Upper lobe of right lung (tissue), 1 donor: ENCODE results near the gene SENP5. TPM values are rescaled to one million over a fixed set of nuclear protein-coding genes. Genes with fewer than 3 reads are reported as not detected.

Experiments used
- ATAC-seq: fragments of 200-7000 bp; cut with Tn5 transposase; one replicate; pipeline ENCODE4 v1.9.1; 2020; ENCODE audit warnings: mild to moderate bottlenecking, moderate library complexity
- DNase-seq: peaks from one replicate; pipeline ENCODE4 v3.0.0-alpha.2; 2020
- H3K27ac ChIP-seq: fragments of 200-600 bp; one replicate; pipeline ENCODE4 v1.8.0; 2022
- H3K27me3 ChIP-seq: fragments of 200-600 bp; one replicate; pipeline ENCODE4 v1.8.0; 2022; ENCODE audit warnings: mild to moderate bottlenecking
- H3K36me3 ChIP-seq: fragments of 200-600 bp; one replicate; pipeline ENCODE4 v1.8.0; 2022
- H3K4me1 ChIP-seq: fragments of 200-600 bp; one replicate; pipeline ENCODE4 v1.8.0; 2022
- H3K4me3 ChIP-seq: fragments of 200-600 bp; one replicate; pipeline ENCODE4 v1.8.0; 2022; ENCODE audit warnings: mild to moderate bottlenecking
- H3K9me3 ChIP-seq: fragments of 200-600 bp; one replicate; pipeline ENCODE4 v1.8.0; 2022
- intact Hi-C: fragments of 100-400 bp; cut with DNase I; formaldehyde crosslinking; loops from one replicate; pipeline ENCODE4 v1.11.0; 2022
- total RNA-seq: library from RNA; stranded (reverse); fragmentation: NEBNext Ultra II Directional; extraction: Animal tissue kit (Norgen Biotek cat#: 25700); gene quantifications from one replicate; pipeline ENCODE4 v1.2.1, GENCODE V29; 2021
- TF ChIP-seq, protein P1 (sequence below): fragments of 200-600 bp; IDR thresholded peaks from one replicate; pipeline ENCODE4 v1.8.0; 2022; ENCODE audit warnings: antibody characterized with exemption
- donor health status: DM: no; HTN: yes; CAD: no; lungs with severe emphysema.

SENP5 gene
- total RNA-seq, 1 donor from 2014 or later = 27.7 TPM

DNA sequence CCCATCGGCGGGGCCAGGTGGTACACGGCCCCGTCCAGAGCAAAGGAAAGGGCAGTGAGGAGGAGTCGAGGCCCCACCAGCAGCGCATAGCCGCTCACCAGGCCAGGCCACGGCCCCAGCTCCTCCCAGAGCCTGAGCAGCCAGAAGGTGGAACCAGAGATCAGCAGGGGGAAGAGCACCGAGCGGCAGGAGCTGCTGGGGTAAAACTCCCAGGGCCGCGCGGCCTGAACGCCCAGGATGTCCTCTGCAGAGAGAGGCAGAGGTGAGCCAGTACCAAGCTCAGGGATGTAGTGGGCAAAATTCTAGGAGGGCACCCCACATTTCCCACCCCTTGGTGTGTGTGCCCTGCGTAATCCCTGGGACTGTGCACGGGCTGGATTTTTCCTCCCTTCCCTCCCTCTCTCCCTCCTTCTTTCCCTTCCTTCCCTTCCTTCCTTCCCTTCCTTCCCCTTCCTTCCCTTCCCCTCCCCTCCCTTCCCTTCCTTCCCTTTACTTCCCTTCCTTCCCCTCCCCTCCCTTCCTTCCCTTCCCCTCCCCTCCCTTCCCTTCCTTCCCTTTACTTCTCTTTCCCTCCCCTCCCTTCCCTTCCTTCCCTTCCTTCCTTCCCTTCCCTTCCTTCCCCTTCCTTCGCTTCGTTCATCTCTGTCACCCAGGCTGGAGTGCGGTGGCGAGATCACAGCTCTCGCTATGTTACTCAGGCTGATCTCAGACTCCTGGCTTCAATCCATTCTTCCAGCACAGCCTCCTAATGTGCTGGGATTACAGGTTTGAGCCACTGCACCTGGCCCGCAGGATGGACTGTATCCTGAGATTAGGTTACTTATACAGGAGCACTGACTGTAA, 80.9 kb downstream of the SENP5 start:
- intact Hi-C loops = no loop called here
- Histone ChIP-seq H3K27ac (no peak overlapping the region), H3K27me3 (no peaks in the 10 kb centered on the region), H3K4me3 (no peak overlapping the region), H3K36me3 (no peaks in the 10 kb centered on the region), H3K4me1 (peaks cover 5% of the 10 kb centered on the region), H3K9me3 (no peaks in the 10 kb centered on the region)
- DNase-seq = no peak
- no peak for ATAC-seq
- TF ChIP-seq, protein P1, sequence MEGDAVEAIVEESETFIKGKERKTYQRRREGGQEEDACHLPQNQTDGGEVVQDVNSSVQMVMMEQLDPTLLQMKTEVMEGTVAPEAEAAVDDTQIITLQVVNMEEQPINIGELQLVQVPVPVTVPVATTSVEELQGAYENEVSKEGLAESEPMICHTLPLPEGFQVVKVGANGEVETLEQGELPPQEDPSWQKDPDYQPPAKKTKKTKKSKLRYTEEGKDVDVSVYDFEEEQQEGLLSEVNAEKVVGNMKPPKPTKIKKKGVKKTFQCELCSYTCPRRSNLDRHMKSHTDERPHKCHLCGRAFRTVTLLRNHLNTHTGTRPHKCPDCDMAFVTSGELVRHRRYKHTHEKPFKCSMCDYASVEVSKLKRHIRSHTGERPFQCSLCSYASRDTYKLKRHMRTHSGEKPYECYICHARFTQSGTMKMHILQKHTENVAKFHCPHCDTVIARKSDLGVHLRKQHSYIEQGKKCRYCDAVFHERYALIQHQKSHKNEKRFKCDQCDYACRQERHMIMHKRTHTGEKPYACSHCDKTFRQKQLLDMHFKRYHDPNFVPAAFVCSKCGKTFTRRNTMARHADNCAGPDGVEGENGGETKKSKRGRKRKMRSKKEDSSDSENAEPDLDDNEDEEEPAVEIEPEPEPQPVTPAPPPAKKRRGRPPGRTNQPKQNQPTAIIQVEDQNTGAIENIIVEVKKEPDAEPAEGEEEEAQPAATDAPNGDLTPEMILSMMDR = no peak

DNA sequence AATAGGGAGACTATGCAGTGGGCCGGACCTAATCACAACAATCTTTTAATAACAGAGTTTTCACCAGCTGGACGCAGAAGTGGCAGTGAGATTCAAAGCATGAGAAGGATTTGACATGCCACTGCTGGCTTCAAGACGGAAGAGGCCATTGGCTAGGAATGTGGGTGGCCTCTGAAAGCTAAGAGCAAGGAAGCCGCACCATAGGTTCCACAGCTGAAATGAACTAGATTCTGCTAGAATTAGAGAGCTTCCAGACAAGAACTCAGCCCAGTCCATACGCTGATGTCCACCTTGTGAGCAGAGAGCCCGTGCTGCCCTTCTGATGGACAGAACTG, 81.5 kb downstream of the SENP5 start:
- Histone ChIP-seq H3K27me3 (no peaks in the 10 kb centered on the region), H3K4me1 (no peaks in the 10 kb centered on the region), H3K27ac (peak overlapping the region; percentile 17), H3K36me3 (no peaks in the 10 kb centered on the region), H3K4me3 (no peak overlapping the region), H3K9me3 (no peaks in the 10 kb centered on the region)
- intact Hi-C loops = no loop called here
- ATAC-seq (no peak), DNase-seq (no peak)
- TF ChIP-seq, protein P1 = no peak

DNA sequence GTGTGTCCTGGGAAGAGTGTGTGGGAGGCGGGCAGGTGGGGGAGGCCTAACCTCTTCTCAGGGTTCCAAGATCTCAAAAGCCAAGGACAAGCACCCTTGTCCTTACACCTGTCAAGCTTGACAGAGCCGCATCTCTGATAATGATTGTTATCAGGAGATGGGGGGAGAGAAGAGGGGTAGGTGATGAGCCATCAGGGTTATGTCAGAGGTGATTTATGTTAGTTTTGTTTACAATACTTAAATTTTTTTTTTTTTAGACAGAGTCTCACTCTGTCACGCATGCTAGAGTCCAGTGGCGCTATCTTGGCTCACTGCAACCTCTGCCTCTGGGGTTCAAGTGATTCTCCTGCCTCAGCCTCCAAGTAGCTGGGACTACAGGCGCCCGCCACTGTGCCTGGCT, 82.0 kb downstream of the SENP5 start:
- no peak for ATAC-seq
- intact Hi-C loops = no loop called here
- peak overlapping the region; percentile 17 for H3K27ac ChIP-seq

DNA sequence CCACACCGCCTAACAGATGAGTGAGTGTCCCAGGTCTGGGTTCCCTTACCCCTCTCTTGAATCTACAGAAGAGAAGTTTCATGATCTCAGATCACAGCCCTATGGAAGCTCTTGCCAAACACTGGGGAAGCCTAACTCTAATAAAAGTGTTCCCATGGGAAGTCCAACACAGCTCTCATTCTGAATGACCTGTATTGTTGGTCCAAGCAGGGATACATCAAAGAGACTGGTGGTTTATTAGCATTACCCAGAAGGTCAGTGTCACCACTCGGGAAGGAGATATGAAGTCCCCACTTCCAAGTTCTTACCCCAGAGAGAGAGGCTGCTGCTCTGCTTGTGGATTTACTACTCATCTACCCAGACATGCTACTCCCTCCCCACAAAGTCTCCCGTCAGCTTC, 83.7 kb downstream of the SENP5 start:
- ATAC-seq (no peak), DNase-seq (no peak)
- H3K36me3 ChIP-seq = no peaks in the 10 kb centered on the region
- H3K4me3 ChIP-seq = no peak overlapping the region
- intact Hi-C loops = no loop called here
- no peaks in the 10 kb centered on the region for H3K27me3 ChIP-seq
- TF ChIP-seq, protein P1 = no peak
- H3K9me3 ChIP-seq = no peaks in the 10 kb centered on the region
- H3K4me1 ChIP-seq = no peaks in the 10 kb centered on the region
- no peak overlapping the region for H3K27ac ChIP-seq

More for the DNA sequence above, 82.0 kb downstream of the SENP5 start:
- Histone ChIP-seq H3K9me3 (no peaks in the 10 kb centered on the region), H3K4me1 (no peaks in the 10 kb centered on the region), H3K36me3 (no peaks in the 10 kb centered on the region), H3K27me3 (no peaks in the 10 kb centered on the region), H3K4me3 (no peak overlapping the region)
- TF ChIP-seq, protein P1 = no peak
- DNase-seq = no peak

DNA sequence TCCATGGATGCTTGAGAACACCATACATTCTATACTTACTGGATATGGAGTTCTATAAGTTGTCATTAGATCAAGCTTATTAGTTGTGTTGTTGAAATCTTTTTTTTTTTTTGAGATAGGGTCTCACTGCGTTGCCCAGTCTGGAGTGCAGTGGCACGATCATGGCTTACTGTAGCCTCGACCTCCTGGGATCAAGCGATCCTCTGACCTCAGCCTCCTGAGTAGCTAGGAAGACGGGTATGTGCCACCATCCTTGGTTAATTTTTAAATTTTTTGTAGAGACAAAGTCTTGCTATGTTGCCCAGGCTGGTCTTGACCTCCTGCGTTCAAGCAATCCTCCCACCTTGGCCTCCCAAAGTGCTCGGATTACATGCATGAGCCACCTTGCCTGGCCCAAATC, 87.1 kb downstream of the SENP5 start:
- Histone ChIP-seq H3K27ac (no peak overlapping the region), H3K36me3 (no peaks in the 10 kb centered on the region), H3K27me3 (no peaks in the 10 kb centered on the region), H3K9me3 (no peaks in the 10 kb centered on the region), H3K4me3 (no peak overlapping the region), H3K4me1 (no peaks in the 10 kb centered on the region)
- no peak for DNase-seq
- intact Hi-C loops = no loop called here
- TF ChIP-seq, protein P1 = no peak
- no peak for ATAC-seq
